CD4-positive, alpha-beta T cell treated with Interleukin-17A for 4 hours (primary cell): ENCODE measurements around the gene LSP1.
A peak's percentile ranks its signal among the peaks of the same experiment; 100 is the strongest.

ENCODE experiments used
- DNase-seq: peaks from one replicate; pipeline ENCODE4 v3.0.0-alpha.2; 2020; ENCODE audit warnings: mixed read lengths

The LSP1 gene

GRCh38 chr11:1825039-1825740 is 27.7 kb upstream of the LSP1 start:
- DNase-seq, result no peak

DNA sequence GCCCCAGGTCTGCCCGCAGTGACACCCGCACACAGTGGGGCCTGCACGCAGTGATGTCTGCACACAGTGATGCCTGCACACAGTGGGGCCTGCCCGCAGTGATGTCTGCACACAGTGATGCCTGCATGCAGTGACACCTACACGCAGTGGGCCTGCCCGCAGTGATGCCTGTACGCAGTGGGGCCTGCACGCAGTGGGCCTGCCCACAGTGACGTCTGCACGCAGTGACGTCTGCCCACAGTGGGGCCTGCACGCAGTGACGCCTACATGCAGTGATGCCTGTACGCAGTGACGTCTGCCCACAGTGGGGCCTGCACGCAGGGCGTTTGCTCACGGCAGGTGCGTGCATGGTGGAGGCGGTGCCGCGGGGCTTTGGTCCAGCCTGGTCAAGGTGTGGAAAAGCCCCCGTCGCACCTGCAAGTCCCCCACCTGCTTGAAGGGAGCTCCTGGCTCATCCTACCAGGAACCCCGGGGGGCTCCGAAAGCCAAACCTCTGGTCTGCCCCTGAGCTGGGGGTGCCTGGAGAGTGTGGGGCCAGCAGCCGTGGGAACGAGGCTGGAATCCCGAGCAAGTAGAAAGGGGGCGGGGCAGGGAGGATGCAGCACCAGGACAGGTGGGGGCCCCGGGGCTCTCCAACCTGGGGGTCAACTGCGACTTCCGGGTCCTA is 27.0 kb upstream of the LSP1 start:
- DNase-seq, result no peak

- DNase-seq, result no peak
Observed at GRCh38 chr11:1826552-1827094, 26.3 kb upstream of the LSP1 start.

GRCh38 chr11:1827095-1827813 is 25.6 kb upstream of the LSP1 start:
- no peak for DNase-seq

DNA sequence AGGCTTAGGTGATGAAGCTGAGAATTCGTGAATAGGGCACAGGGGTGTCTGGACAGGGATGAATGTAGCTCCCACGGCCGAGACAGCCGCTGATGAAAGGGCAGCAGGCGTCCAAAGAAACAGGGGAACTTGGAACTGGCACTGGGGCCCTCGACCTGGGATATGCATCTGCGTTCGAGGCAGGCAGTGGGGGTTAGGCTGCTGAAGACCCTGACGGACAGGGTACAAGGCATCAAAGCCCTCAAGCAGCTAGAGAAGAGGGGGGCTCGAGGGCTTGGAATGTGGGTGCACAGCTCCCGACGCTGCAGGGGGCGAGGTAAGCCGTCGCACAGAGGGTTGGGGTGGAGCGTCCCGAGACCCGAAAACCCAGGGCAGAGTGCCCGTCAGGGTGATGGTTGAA is 25.0 kb upstream of the LSP1 start:
- DNase-seq, result no peak

DNA sequence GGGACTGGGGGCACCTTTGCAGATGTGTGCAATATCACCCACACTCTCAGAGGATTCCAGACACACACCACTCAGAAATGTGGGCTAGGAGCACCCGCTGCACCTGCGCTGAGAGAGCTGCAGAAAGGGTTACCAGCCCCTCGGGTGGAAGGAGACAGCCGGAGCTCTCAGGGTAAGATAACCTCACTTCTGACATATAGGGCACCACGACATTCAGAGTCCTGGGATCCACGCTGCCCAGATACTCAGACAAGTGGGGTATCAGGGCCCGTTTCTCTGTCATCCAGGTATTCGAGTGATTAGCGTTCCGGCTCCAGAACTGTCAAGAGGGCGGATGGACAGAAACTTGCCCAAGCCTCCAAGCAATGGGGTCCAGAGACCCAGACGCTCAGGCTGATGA is 24.3 kb upstream of the LSP1 start:
- no peak for DNase-seq

- DNase-seq, result no peak
Observed at GRCh38 chr11:1829039-1829820, 23.7 kb upstream of the LSP1 start.

GRCh38 chr11:1830004-1830321 is 22.9 kb upstream of the LSP1 start:
- no peak for DNase-seq

- DNase-seq, result no peak
Observed at GRCh38 chr11:1830322-1831223, 22.3 kb upstream of the LSP1 start.

DNA sequence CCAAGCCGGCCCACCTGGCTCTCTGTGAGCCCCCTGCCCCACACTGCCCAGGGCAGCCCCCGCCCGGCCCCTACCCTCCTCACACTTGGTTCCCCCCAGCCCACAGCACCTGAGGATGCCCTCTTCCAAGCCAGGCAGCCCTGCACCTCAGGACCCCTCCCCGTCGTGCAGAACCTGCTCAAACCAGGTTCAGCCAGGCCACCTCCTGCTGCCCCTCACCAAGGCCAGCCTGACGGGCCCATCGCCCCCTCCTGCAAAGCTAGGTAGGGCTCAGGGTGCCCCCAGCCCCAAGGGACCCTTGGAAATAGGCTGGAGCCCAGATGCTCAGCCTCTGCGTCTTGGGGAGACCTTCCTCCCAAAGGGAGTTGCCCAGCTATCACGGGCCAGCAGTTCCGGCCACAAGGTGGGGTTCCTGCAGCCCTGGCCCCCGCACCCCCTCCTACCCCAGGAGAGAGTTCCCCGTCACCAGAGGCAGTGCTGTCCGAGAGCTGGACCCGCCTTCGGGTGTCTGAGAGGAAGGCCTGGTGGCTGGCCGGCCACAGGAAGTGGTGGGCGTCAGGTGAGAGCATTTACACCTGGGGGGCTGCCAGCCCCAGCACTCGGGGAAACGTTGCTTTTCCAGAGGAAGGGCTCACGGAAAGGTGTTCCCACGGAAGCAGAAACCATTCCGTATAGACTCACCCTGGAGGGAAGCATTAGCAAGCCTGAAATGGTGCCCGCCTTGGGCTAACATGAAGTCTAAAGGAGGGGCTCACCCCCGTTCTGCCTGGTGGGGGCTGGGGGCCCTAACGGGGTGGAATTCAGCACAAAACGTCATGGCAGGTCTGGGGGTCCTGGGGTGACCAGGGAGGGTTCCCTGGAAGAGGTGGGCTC is 21.3 kb upstream of the LSP1 start:
- DNase-seq, result no peak

DNA sequence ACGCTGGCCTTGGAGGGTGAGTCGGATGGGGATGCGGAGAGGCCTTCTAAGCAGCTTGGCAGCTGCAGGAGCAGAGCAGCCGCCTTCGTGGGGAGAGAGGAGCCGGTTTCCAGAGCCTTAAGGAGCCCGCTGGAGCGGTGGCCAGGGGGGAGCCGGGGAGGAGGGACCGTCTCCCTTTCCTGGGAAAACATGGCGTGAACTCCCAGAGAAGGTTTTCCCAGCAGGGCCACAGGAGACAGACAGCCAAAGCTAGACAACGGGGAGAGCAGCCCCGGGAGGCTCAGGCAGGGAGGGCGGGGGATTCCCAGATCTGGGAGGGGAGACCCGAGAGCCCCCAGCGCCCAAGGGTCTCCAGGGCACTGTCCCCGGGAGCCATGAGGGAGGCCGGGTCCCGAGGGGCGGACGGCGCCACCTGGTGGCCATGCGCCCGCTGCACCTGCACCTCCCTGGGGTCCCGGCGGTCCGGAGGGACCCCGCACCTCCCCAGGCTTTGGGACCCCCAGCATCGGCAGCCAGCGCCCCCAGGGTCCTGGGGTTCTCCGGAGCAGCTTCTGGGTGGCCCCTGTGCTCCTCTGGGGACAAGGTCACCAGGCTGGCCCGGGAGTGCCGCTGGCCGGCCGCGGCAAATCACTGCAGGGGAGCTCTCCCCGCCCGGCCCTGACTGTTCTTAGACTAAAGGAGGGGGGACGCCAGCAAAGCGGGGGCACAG is 20.5 kb upstream of the LSP1 start:
- peak; percentile 83 for DNase-seq

DNA sequence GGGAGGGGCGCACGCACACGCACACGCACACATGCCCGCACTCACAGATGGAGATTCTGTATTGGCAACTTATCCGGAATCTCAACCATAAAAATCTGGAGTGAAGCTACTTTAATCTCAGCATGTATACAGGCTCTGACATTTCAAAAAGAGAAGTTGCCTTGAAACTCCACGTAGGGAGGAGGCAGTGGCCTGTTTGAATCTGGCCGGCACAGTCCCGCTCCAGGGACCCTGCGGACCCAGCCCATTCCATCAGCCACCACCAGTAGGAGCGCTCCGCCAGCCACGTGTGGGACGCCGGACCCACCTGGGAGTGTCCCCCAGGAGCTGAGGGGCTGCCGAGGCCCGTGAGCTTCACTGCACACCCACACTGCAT is 20.0 kb upstream of the LSP1 start:
- DNase-seq, result no peak

DNA sequence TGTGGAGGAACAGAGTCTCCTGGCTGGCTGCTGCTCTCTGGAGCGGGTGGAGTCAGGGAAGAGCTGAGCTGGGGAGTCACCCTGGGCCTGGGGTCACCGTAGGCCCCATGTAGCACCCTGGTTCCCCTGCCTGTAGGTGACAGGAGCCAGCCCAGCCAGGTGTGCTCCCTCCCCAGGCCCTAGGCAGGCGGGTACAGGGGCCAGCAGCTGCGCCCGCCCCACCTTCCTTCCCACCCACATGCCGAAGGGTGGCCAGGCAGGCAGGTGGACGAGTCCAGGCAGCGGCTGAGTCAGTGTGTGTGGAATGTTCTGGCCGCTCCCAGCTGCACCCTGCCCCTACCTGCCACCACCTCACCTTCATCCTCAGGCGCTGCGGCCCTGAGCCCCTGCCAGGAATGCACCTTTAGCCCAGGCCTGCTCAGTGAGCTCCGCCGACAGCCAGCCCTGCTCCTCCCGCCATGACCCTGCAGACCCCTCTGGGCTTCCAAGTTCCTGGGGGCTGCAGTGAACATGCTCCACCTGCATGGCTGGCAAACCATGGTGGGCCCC is 18.7 kb upstream of the LSP1 start:
- no peak for DNase-seq

DNA sequence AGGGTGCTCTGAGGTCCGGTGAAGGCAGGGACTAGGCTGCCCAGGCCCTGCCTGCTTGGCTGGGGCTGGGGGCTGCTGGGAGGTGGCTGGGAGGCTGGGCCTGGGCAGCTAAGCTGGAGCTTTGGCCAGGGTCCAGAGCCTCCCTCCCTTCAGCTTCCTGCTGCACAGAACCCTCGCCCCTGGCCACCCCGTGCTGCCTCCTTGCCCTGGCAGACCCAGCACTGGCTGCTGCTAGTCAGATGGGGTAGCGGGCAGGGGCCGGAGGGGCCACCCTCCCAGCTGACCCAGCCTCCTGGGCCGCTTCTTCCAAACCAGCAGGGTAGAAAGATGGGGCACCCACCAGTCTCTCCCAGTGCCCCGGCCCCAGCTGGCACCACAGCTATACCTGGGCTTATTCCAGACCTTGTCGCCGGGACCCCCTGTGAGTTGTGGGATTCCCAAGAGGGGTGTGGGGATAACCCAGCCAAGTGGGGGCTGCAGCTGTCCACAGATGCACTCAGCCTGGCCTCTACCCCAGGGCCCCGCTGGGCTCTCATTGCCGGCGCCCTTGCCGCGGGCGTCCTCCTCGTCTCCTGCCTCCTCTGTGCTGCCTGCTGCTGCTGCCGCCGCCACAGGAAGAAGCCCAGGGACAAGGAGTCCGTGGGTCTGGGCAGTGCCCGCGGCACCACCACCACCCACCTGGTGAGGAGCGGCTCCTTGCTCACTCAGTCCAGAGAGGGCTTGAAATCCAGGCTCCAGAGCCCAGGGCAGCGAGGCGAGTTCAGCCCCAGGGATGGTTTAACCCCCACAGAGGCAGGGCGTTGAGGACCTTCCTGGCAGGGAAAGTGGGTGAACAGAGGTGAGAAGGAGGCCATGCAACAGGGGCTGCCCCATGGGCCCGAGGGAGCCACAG is 17.9 kb upstream of the LSP1 start, which contains the start of gene SYT8:
TSS of gene SYT8 (plus strand) at position 212 of the 892 bp plus-strand sequence. CDS start at position 328, 116 bp downstream.
- no peak for DNase-seq

GRCh38 chr11:1835671-1836010 is 17.2 kb upstream of the LSP1 start:
- DNase-seq, result no peak

DNA sequence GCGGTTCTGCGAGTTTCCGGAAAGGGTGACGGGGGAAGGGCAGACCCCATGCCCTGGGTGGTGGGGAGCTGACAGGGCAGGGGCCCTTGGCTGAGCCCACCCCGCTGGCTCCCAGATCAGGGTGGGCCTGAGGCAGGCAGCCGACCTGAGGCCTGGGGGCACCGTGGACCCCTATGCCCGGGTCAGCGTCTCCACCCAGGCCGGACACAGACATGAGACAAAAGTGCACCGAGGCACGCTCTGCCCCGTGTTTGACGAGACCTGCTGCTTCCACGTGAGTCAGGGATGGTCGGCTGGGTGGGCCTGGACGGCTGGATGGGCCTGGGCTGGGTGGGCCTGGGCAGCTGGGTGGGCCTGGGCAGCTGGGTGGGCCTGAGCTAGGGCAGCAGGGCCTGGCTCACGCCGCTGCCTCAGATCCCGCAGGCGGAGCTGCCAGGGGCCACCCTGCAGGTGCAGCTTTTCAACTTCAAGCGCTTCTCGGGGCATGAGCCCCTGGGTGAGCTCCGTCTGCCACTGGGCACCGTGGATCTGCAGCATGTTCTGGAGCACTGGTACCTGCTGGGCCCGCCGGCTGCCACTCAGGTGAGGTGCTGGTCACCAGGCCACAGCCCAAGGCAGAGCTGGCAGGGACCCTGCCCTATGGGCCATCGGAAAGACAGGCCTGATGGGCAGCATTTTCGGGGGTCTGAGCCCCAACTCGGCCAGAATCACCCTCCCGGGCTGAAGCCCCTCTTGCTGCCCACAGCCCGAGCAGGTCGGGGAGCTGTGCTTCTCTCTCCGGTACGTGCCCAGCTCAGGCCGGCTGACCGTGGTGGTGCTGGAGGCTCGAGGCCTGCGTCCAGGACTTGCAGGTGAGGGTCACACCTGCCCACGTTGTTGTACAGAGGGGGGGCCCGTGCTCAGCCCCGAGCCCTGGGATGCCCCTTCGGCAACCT is 16.6 kb upstream of the LSP1 start:
- no peak for DNase-seq

DNA sequence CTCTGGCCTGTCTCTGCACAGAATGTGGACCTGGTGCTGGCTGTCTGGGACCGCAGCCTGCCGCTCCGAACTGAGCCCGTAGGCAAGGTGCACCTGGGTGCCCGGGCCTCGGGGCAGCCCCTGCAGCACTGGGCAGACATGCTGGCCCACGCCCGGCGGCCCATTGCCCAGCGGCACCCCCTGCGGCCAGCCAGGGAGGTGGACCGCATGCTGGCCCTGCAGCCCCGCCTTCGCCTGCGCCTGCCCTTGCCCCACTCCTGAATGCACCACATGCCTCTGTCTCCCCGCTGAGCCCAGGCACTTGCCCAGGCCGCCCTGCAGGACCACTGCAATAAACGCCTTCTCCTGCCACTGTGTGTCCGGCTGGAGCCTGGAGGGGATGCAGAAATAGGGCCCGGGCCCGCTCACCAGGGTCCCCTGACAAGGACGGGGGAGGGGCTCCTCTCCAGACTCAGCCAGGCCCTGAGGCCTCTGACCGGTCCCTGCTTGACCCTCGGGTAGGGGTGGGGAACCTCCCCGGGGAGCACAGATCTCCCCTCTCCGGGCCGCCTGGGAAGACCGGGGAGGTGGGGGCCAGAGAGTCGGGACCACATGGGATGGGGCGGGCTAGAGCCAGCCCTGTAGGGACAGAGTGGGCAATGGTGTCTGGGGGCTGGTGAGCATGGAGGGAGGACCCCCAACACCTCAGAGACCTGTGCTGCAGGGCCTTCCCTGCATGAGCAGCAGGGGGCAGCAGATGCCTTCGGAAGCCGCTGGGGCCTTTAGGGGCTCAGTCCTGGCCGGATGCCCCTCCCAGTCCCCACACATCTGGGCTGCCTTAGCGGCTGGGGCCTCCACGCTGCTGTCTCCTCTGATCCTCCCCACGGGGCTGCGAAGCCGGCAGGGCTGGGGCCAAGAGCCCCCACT is 15.5 kb upstream of the LSP1 start:
- peak; percentile 90 for DNase-seq
